ENCODE measurements around the gene RRAD.

RRAD gene

DNA sequence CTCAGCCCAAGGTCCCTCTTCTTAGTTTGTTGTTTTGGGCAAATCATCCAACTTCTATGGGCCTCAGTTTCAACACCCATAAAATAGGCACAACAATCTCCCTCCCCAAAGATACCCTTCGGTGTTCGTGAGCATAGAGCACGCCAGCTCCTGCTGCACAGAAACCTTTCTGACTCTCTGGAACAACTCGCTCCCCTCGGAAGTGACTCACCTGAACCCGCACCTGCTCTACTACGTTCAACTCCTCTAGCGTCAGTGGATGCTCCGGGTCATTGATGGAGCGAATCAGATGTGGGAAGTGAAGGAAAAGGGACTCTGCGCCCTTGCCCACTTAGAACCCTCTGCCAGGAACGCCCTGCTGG is 8.4 kb upstream of the RRAD start:
- peak; percentile 29 to 41 for DNase-seq

DNA sequence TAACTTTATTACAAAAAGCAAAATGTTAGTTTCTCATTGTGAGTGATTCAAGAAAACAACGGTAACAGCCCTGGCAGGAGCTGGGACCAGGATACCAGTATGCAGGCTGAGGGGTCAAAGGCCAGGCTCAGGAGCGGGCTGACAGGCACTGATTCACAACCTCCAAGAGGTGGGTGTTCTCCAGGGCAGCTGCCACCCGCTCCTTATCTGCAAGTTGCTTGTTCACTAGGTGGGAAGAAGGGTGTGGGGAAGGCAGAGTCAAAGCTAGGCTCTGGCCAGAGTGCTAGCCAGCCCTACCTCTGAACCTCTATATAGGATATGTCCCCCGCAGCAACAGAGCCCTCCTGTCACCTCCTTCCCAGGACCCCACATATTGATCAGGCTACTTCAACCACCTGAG is 6.7 kb upstream of the RRAD start:
- DNase-seq, result no peak

DNA sequence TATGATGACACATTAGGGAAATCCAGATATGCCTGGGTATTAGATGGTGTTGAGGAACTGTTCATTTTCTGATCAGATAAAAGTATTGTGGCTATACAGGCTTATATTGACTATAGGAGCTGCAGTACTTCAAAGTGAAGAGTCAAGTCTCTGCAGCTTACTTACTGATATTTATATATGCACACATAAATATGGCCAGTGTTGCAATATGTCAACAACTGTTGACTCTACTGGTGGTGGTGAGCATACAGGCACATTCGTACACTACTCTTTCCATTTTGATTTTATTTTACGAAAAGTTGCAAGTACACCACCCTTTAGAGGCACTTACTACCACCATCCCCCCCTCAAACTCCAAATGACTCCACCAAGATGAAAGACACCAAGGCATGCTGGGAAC is 6.3 kb upstream of the RRAD start:
- DNase-seq, result no peak

DNA sequence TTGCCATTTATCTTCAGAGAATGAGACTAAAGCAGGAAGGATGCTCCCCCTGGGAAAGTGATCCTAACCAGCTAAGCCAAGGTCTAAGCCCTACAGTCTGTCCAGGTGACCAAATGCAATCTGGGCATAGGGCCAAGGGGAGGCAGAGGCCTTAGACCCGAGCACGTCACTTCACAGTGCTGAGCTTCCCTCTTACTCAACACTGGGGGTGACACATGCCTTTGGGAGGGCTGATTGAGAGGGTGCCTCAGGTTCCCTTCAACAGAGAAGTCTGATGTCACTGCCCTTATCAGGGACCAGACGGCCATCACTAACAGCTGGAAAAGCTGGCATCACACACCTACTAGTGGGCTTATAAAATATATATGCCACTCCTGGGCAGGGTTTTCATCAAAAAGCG is 4.9 kb upstream of the RRAD start:
- DNase-seq, result no peak

DNA sequence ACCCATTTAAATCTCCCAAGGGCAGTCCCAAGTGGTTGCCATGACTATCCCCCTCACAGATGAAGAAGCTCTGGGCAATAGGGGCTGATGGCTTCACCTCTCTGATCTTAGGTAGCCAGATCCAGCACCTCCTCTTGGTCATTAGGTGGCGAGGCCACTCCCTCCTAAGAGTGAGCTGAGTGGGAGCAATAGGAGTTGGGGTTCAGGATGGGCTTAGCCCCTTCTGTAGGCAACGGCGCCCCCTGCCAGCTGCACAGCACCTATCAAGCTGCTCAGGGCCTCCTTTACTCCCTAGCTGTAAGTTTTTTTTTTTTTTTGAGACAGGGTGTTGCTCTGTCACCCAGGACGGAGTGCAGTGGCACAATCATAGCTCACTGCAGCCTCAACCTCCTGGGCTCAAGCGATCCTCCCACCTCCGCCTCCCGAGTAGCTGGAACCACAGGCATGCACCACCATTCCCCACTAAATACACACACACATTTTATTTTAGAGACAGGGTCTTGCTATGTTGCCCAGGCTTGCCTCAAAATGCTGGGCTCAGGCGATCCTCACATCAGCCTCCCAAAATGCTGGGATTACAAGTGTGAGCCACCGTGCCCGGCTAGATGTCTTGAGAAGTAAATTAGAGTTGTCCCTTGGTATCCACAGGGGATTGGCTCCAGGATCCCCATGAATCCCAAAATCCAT is 3.5 kb upstream of the RRAD start:
- peak; percentile 35 to 41 for DNase-seq

DNA sequence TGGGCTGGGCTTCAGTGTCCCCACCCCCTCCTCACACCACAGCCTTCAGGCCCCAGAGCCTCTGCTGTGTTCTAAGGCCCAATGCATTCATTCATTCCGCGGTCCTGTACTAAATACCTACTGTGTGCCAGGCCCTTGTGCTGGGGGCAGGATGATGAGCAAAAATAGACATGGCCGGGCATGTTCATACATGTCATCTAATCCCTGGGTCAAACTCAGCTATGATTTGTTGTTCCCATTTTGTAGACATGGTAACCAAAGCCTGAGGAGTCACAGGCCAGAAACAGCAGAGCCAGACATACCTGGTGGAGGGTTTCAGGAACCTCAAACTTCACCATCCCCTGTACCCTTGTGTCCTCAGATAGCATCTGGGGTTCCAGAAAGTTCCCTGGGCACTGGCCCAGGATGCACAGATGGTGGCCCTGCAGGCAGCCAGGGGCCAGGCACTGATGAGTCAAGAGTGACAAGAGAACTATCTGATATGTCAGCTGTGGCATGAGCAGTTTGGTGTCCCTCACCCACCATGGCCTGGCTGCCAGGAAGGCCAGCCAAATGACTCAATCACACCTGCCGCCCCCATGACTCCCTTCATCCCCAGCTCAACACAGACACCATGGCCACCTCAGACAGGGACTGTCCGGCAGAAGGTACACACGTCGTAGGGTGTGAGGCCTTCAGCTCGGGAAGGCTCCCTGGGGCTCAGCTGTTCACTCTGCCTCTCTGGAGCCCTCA is 2.7 kb upstream of the RRAD start:
- no peak for DNase-seq

DNA sequence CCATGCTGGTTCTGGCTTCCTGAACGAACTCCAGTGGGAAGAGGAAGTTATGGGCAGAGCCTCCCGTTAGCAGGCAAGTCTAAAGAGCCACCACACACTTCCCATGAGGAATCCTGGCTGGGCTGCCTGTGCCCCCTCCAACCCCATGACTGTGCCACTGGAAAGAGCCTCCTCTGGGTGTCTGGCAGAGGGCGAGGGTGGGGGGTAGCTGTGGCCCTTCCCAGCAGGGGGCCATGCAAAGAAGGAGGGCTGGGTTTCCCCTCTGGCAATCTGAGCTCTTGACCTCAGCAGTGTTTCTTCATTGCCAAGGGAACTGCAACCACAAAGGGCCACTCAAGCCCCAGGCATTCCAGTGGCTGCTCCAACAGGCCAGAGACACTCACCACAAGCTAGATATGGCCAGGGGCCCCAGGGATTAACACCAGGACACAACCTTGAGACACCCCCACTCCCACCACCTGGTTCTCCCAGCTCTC is 1.7 kb upstream of the RRAD start:
- no peak for DNase-seq

DNA sequence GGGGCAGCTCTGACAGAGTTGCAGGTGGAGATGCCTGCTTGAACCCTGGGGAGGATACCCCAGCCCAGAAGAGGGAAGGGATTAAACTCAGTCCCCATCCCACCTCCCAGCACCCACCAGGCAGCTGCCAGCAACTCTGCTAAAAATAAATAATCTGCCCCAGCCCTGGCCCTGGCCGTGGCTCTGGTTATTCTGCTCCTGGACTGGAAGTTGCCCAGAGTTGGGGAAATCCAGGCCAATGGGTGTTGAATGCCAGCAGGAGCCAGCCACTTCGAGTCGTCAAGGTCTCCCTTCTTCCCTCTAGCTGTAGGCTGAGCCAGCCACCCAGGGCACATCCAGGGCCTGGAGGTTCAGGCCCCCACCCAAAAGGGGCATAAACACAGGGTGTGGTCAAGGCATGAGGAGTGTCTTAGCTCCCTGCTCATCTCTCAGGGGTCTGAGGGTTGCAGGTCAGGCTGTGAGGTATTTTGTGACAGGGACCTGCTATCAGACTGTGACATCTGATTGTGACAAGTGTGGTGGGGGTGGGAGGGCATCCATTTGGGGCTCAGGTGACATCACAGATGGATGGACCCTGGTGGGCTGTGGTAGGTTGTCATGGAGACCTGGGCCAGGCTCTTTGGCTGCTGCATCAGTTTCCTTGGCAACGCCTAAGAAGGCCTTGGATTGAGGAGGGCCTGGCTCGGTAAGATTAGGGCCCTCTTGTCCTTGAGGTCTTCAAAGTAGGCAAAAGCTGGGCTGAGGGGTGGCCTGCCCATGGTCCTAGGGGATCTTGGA is 1.0 kb upstream of the RRAD start:
- DNase-seq, result no peak

DNA sequence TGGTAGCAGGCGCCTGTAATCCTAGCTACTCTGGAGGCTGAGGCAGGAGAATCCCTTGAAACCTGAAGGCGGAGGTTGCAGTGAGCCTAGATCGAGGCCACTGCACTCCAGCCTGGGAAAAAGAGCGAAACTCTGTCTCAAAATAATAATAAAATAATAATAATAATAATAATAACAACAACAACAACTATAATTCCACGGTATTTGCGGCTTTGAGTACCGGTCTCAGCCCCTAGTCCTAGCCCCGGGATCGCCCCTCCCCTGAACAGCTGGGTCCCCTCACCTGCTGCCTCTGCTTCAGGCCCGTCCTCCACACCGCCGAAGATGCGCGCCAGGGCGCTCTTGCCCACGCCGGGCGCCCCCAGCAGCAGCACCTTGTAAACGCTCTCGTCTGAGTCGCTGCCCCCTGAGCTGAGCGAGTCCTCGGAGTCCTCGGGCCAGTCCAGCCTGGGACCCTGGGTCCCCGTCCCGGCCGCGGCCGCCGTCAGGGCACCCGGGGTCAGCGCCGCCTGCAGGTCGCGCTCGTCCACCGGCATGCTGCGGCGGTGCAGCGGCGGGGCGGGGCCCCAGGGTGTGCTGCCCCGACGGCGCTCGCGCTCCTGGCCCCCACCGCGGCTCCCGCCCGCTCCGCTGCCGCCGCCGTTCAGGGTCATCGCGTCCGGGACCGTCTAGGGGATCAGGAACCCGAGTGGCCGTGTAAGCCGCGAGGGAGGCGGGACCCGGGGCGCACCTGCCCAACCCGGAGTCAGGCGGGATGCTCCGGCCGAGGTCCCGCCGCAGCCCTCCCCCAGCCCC is 611 bp downstream of the RRAD start:
- DNase-seq, result peak; percentile 33 to 42

DNA sequence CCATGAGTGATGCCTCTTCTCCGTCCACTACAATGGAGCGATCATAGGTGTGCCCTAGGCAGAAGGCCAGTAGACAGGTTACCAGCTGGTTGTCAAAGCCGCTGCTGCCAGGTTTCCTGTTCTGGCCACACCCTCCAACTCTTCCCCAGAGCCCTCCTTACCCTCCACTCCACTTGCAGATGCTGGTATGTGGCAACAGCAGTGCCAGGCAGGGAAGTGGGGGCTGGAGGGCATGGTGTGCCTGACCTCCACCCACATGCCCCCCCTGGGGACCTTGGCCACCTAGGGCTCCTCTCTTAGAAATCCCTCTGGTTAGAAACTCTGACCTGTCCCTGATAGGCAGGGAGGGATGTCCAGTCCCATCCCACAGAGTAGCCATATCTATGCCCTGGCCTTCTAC is 1.5 kb downstream of the RRAD start:
- DNase-seq, result no peak

DNA sequence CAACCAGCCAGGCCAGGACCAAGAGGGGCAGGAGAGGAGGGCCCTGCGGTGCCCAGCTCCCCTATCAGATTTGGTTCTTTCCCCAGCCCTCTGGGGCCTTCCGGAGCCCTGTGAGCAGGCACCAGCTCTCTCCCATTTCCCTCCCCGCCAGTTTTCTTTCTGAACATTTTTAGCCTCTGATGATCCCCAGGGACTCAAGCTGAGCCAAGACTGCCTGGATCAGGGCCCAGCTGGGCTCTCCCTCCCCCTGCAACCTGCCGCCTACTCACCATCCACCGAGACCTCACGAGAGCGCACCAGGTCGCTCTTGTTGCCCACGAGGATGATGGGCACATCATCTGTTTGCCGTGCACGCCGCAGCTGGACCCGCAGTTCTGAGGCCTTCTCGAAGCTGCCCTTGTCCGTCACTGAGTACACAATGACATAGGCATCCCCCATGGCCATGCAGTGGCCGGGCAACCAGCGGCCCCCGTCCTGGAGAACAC is 2.0 kb downstream of the RRAD start:
- no peak for DNase-seq

DNA sequence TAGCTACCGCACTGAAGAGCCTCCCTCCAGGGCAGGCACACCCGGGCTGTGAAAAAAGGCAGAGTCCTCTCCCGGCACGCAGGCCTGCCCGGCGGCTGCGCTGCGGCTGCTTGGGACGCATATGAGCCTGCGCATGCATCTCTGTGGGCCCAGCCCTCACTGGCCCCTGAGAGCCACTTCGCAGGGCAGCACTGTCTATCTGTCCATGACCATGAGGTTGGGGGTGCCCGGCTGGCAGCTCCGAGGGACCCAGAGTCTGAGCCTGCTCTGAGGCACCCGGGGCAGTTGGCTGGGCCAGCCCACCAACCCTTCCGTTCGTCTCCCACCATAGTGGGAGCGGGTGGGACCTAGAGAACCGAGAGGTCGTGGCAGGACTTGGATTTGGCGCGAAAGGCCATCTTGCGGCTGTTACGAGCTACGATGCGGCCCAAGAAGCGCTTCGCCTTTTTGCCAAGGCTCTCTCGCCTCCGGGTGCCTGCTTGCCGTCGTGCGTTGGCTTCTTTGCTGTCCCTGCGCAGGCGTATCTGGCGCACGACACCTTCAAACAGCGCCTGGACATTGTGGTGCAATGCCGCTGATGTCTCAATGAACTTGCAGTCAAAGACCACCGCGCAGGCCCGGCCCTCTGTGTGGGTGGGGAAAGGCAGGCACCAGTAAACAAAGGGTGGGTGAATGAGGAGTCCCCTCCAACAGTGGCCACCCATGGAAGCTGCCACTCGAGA is 3.4 kb downstream of the RRAD start:
- DNase-seq, result no peak

DNA sequence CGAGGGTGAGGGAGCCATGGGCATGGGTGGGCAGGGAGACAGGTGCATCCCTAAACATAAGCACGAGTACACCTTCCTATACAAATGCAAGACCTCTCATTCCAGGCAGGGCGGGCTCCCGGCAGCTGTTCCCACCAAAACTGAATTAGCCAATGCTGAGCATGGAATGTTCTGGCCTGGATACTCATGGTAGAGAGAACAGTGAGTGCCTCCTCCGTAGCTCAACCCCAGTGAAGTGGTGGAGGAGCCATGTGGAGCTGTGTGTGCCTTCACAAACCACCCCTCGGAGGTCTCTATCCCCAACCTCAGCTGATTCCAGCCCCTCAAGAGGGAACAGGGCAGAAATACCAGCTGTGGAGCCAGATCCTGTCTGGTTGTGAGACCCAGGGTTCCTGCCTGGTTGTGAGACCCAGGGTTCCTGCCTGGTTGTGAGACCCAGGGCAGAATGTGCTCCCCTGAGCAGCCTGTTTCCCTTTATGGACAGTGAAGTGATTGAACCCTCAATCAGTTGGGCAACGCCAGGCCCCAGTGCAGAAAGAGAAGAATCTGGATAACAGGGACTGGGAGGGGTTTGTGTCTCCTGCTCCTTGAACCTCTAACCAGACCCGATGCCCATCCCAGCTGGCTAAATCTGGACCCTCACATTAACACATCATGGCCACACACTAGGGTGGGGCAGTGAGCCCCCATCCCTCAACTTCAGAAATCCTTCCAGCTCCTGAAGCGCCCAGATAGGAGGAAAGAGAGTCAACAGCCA is 4.2 kb downstream of the RRAD start:
- no peak for DNase-seq

DNA sequence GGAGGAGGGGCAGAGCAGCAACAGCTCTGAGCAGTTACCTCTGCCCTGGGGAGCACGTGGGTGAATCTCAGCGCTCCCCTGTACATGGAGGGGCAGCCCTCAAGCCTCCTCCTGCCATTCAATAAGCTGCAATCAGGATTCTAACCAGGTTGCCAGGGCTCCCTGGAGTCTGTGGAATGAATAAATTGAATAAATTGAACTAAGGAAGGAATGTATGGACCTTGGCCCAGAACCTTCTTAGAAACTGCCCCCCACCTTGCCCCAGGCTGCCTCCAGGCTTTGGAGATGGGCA is 5.1 kb downstream of the RRAD start:
- DNase-seq, result no peak

DNA sequence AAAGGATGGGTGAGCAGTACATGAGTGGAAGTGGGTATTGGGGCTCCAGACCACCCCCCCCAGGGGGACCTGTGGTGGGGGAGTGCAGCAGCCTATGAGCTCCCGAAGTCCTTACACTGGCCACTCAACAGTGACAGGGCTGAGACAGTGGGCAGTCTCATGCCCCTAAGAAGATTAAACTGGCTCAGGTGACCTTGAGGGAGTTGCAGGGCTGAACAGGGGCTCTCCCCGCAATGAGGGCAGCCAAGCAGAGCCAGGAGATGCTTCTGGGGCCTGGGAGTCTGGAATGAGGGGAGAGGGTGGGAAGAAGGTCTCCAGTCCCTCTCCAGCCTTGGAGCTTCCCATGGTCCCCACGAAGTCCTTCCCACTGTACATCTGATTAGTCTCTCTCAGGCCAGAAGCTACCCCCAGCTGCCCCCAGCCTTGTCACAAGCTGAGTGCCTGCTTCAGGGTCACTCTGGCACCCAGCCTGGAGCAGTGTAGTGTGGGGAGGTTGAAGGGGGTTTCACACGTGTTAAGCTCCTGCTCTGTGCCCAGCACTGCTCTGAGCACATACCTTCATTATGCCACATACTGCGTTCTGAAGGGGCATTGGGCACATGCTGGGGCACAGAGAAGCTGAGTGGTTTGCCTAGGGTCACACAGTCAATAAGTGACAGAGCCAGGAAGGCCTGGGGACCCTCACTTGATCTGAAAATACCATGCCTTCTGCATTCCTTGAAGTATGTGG is 5.6 kb downstream of the RRAD start:
- DNase-seq, result no peak

DNA sequence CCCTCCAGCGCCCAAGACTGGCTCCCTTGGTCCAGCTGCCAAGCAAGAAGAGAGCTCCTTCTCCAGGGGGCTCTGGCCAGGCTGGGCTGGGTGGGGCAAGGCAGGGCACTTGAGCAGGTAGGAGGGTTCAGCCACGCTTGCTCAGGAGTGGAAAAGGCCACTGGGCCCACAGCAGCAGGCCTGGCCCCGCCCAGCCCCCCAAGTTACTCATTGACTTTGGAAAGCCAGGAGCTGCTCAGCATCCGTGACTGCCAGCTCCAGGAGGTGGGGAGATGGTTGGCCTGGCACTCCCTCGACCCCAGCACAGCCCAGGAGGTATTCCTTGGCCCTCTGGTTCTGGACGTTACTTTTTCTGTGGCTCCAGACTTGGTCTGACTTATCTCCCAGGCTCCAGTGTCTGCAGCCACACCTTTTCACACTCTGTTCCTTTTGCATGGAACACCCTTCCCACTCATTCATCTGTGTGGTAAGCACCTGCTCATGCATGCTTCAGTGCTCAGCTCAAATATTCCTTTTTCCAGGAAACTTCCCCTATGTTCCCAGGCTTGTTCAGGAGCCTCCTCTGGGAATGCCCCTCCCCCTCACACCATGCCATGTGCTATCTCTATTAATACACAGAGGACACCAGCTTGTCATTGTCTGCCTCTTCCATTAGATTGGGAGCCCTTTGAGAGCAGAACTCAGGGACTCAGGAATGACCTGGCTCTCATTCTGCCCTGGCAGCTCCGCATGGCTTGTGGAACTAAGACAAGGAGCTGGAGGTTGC is 6.3 kb downstream of the RRAD start, which contains the start of gene CDH16:
Gene CDH16, minus strand, starts transcription at position 83 of the 766 bp plus-strand sequence. CDS start 820 bp downstream, outside the sequence.
- DNase-seq, result no peak

DNA sequence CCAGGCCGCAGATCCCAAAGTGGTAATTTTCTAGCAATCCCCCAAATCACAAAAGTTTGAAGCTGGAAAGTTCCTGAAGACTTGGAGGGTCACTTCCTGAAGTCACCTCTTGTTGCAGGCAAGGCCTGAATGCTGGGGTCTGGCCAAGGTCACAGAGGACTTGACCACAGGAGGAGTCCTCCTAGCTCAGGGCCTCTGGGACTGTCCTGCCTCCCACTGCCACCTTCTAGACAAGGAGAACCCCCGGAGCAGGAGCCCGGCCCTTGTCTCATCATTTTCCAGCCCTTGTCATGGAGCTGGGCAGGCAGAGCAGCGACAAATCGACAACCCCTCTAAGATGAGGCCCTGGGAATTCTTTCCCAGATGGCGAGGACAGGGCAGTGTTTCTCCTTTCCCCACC is 7.0 kb downstream of the RRAD start:
- no peak for DNase-seq

DNA sequence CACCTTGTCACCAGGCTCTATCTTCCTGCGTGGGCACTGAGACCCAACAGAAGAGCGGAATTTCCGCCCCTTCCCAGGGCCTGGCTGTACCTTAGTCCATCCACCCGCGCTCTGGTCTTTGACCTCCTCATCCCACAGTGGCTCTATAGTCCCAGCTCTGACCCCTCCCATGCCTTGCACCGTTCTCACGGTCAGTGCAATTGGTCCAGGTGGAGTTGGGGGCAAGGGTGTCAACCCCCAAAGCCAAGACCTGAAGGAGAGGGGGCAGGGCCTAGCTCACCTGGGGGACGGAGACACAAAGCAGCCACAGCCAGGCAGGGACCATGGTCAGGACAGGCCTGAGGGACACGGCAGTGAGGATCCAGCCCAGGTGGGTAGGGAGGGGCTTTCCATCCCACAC is 7.6 kb downstream of the RRAD start:
- DNase-seq, result no peak

DNA sequence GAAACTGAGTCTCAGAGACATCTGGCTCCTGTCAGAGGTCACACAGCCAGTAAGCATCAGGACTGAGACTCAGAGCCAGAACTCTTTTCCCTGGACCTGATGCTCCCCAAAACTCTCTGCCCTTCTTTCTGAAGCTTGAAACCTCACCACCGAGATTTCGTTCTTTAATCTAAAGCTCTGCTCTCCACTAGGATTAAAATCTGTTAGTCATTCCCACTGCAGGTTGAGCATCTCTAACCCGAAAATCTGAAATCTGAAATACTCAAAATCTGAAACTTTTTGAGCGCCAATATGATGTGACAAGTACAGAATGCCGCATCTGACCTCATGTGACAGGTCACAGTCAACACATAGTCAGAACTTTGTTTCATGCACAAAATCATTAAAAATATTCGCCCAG is 8.8 kb downstream of the RRAD start:
- no peak for DNase-seq

DNA sequence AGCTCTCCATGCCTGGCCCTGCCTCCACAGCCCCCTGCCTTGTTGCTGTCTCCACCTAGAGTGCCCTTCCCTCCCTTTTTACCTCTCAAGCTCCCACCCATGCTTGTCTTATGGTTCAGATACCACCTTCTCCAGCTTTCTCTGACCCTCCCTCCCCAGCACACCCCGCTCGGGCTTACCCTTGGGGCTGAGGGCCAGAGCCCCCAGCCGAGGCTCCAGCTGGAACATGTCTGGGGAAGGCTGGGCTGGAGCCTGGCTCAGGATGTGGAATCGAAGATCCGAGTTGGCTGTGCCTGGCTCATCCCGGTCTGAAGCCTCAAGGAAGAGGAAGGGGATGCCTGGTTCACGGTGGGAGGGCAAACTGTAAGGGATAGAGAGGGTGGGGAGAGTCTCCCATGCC is 10.3 kb downstream of the RRAD start:
- DNase-seq, result no peak
